WTC11 (cell line): ENCODE data around the gene ANKRD2. TPM values are rescaled to one million over a fixed set of nuclear protein-coding genes. Genes with fewer than 3 reads are reported as not detected.

ENCODE experiments used
- ATAC-seq: fragments of 200-7000 bp; cut with Tn5 transposase; 2 replicates; pipeline ENCODE4 v1.10.0; 2021; ENCODE audit warnings: mild to moderate bottlenecking, moderate library complexity
- CTCF ChIA-PET: fragments of 300-600 bp; sonication (Branson Sonifier 250); formaldehyde crosslinking; loops from one replicate; lab custom pipeline; 2021; ENCODE audit warnings: antibody characterized with exemption; lab: Charles Lee
- POLR2A ChIA-PET: fragments of 350-600 bp; sonication (Branson Sonifier 250); formaldehyde crosslinking; loops from one replicate; lab custom pipeline; 2021; ENCODE audit warnings: antibody characterized with exemption; lab: Charles Lee
- DNase-seq: peaks from one replicate; pipeline ENCODE4 v3.0.0; 2021; ENCODE audit warnings: low spot score
- H3K27ac Mint-ChIP-seq: 2 replicates; pipeline ENCODE4 v1.8.0; 2021; ENCODE audit warnings: mixed read lengths
- H3K27me3 Mint-ChIP-seq: 2 replicates; pipeline ENCODE4 v1.8.0; 2021; ENCODE audit warnings: low read depth, mild to moderate bottlenecking, moderate library complexity, mixed read lengths
- H3K36me3 Mint-ChIP-seq: 2 replicates; pipeline ENCODE4 v1.8.0; 2021; ENCODE audit warnings: mixed read lengths
- H3K4me1 Mint-ChIP-seq: 2 replicates; pipeline ENCODE4 v1.8.0; 2022; ENCODE audit warnings: mixed read lengths
- H3K4me3 Mint-ChIP-seq: 2 replicates; pipeline ENCODE4 v1.8.0; 2021; ENCODE audit warnings: mild to moderate bottlenecking, moderate library complexity, mixed read lengths
- H3K9me3 Mint-ChIP-seq: 2 replicates; pipeline ENCODE4 v1.8.0; 2021; ENCODE audit warnings: mixed read lengths
- CREM ChIP-seq: sonication (generic); formaldehyde crosslinking; IDR thresholded peaks from 2 replicates; pipeline ENCODE4 v1.8.1; 2022; ENCODE audit warnings: mild to moderate bottlenecking, missing genetic modification reagents, moderate library complexity
- HMGA2 ChIP-seq: fragments of 250-450 bp; sonication (Bioruptor Pico); IDR thresholded peaks from 2 replicates; pipeline ENCODE4 v1.4.0; 2021; ENCODE audit warnings: mild to moderate bottlenecking, moderate library complexity
- KAT7 ChIP-seq: sonication (generic); formaldehyde crosslinking; IDR thresholded peaks from 2 replicates; pipeline ENCODE4 v1.8.1; 2023; ENCODE audit warnings: missing genetic modification reagents, mild to moderate bottlenecking, borderline replicate concordance
- NFE2L1 ChIP-seq: sonication (generic); formaldehyde crosslinking; IDR thresholded peaks from 2 replicates; pipeline ENCODE4 v1.8.1; 2023; ENCODE audit warnings: missing genetic modification reagents
- NR1H2 ChIP-seq: sonication (generic); formaldehyde crosslinking; IDR thresholded peaks from 2 replicates; pipeline ENCODE4 v1.9.0; 2021; ENCODE audit warnings: mild to moderate bottlenecking, moderate library complexity, missing genetic modification reagents
- TEAD4 ChIP-seq: sonication (generic); formaldehyde crosslinking; IDR thresholded peaks from 2 replicates; pipeline ENCODE4 v1.8.0; 2022; ENCODE audit warnings: mild to moderate bottlenecking, missing genetic modification reagents
- TP53 ChIP-seq: sonication (generic); formaldehyde crosslinking; IDR thresholded peaks from 2 replicates; pipeline ENCODE4 v1.8.1; 2023; ENCODE audit warnings: mild to moderate bottlenecking, missing genetic modification reagents
- ZNF121 ChIP-seq: sonication (generic); formaldehyde crosslinking; IDR thresholded peaks from 2 replicates; pipeline ENCODE4 v1.8.0; 2023; ENCODE audit warnings: missing genetic modification reagents
- ZNF263 ChIP-seq: sonication (generic); formaldehyde crosslinking; IDR thresholded peaks from 2 replicates; pipeline ENCODE4 v1.8.1; 2022; ENCODE audit warnings: low read depth, mild to moderate bottlenecking, moderate library complexity, missing genetic modification reagents
- ZNF423 ChIP-seq: fragments of 250-450 bp; sonication (Bioruptor Pico); IDR thresholded peaks from 2 replicates; pipeline ENCODE4 v2.1.2; 2022; ENCODE audit warnings: mild to moderate bottlenecking, moderate library complexity
- total RNA-seq: library from RNA; stranded (reverse); gene quantifications from 3 replicates; pipeline ENCODE4 v1.2.3, GENCODE V29; 2021
- TF ChIP-seq, protein P1 (sequence below): sonication (generic); formaldehyde crosslinking; IDR thresholded peaks from 2 replicates; pipeline ENCODE4 v1.8.0; 2023; ENCODE audit warnings: mild to moderate bottlenecking, missing genetic modification reagents
- TF ChIP-seq, protein P2 (sequence below): sonication (generic); formaldehyde crosslinking; IDR thresholded peaks from 2 replicates; pipeline ENCODE4 v1.8.0; 2022; ENCODE audit warnings: mild to moderate bottlenecking, missing genetic modification reagents
- TF ChIP-seq, protein P3 (sequence below): sonication (generic); formaldehyde crosslinking; IDR thresholded peaks from 2 replicates; pipeline ENCODE4 v1.8.1; 2022; ENCODE audit warnings: missing genetic modification reagents, borderline replicate concordance
- TF ChIP-seq, protein P4 (sequence below): fragments of 250-450 bp; sonication (Bioruptor Pico); conservative IDR thresholded peaks from 2 replicates; pipeline ENCODE4 v1.9.0; 2021; ENCODE audit warnings: mild to moderate bottlenecking

ANKRD2 gene
- total RNA-seq, 1 experiment from 2014 or later = not detected

DNA sequence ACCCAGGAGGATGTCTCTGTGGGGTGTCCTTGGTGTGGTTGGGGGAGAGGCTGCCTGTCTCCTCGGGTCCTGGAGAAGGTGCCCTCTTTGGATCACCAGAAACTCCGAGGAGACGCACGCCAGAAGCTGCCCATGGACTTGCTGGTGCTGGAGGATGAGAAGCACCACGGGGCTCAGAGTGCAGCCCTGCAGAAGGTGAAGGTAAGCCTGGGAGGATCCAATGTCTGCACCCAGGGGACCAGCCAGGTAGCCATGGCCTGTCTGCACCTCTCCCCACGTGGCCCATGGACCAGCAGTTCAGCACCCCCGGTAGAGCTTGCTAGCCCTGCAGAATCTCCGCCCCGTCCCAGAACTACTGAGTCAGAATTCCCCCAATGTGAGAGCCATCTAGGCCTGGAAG lies 5.1 kb downstream of the ANKRD2 start (continued):
- TF ChIP-seq, protein P1, sequence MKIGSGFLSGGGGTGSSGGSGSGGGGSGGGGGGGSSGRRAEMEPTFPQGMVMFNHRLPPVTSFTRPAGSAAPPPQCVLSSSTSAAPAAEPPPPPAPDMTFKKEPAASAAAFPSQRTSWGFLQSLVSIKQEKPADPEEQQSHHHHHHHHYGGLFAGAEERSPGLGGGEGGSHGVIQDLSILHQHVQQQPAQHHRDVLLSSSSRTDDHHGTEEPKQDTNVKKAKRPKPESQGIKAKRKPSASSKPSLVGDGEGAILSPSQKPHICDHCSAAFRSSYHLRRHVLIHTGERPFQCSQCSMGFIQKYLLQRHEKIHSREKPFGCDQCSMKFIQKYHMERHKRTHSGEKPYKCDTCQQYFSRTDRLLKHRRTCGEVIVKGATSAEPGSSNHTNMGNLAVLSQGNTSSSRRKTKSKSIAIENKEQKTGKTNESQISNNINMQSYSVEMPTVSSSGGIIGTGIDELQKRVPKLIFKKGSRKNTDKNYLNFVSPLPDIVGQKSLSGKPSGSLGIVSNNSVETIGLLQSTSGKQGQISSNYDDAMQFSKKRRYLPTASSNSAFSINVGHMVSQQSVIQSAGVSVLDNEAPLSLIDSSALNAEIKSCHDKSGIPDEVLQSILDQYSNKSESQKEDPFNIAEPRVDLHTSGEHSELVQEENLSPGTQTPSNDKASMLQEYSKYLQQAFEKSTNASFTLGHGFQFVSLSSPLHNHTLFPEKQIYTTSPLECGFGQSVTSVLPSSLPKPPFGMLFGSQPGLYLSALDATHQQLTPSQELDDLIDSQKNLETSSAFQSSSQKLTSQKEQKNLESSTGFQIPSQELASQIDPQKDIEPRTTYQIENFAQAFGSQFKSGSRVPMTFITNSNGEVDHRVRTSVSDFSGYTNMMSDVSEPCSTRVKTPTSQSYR = no peak

GRCh38 chr10:97578171-97578844 lies 5.7 kb downstream of the ANKRD2 start:
- CTCF ChIA-PET = interaction anchor here (1.0 to 1.2 kb wide), 3 partner anchors 8 to 553 kb away, joined by 3 to 4 read pairs (median 3); no protein-coding TSS in a partner anchor
- H3K9me3 Mint-ChIP-seq = no peaks in the 10 kb centered on the region
- POLR2A ChIA-PET = interaction anchor here (0.6 kb wide), 1 partner anchor 10 kb away, joined by 3 read pairs; no protein-coding TSS in a partner anchor

More at GRCh38 chr10:97578171-97578844, 5.7 kb downstream of the ANKRD2 start:
- Mint-ChIP-seq H3K36me3 (no peaks in the 10 kb centered on the region), H3K4me3 (no peak overlapping the region), H3K27ac (no peak overlapping the region), H3K4me1 (peaks cover 5% of the 10 kb centered on the region), H3K27me3 (no peaks in the 10 kb centered on the region)
- DNase-seq (no peak), ATAC-seq (no peak)
- TF ChIP-seq KAT7 (CRISPR knock-in tag) (no peak), HMGA2 (CRISPR knock-in tag) (no peak), ZNF263 (CRISPR knock-in tag) (no peak), ZNF121 (no peak), NFE2L1 (no peak), ZNF423 (CRISPR knock-in tag) (no peak), NR1H2 (no peak), TEAD4 (CRISPR knock-in tag) (no peak), TP53 (no peak), CREM (no peak)
- TF ChIP-seq, protein P2, sequence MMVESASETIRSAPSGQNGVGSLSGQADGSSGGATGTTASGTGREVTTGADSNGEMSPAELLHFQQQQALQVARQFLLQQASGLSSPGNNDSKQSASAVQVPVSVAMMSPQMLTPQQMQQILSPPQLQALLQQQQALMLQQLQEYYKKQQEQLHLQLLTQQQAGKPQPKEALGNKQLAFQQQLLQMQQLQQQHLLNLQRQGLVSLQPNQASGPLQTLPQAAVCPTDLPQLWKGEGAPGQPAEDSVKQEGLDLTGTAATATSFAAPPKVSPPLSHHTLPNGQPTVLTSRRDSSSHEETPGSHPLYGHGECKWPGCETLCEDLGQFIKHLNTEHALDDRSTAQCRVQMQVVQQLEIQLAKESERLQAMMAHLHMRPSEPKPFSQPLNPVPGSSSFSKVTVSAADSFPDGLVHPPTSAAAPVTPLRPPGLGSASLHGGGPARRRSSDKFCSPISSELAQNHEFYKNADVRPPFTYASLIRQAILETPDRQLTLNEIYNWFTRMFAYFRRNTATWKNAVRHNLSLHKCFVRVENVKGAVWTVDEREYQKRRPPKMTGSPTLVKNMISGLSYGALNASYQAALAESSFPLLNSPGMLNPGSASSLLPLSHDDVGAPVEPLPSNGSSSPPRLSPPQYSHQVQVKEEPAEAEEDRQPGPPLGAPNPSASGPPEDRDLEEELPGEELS (CRISPR knock-in tag) = no peak
- TF ChIP-seq, protein P3, sequence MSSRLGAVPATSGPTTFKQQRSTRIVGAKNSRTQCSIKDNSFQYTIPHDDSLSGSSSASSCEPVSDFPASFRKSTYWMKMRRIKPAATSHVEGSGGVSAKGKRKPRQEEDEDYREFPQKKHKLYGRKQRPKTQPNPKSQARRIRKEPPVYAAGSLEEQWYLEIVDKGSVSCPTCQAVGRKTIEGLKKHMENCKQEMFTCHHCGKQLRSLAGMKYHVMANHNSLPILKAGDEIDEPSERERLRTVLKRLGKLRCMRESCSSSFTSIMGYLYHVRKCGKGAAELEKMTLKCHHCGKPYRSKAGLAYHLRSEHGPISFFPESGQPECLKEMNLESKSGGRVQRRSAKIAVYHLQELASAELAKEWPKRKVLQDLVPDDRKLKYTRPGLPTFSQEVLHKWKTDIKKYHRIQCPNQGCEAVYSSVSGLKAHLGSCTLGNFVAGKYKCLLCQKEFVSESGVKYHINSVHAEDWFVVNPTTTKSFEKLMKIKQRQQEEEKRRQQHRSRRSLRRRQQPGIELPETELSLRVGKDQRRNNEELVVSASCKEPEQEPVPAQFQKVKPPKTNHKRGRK (CRISPR knock-in tag) = no peak
- TF ChIP-seq, protein P4, sequence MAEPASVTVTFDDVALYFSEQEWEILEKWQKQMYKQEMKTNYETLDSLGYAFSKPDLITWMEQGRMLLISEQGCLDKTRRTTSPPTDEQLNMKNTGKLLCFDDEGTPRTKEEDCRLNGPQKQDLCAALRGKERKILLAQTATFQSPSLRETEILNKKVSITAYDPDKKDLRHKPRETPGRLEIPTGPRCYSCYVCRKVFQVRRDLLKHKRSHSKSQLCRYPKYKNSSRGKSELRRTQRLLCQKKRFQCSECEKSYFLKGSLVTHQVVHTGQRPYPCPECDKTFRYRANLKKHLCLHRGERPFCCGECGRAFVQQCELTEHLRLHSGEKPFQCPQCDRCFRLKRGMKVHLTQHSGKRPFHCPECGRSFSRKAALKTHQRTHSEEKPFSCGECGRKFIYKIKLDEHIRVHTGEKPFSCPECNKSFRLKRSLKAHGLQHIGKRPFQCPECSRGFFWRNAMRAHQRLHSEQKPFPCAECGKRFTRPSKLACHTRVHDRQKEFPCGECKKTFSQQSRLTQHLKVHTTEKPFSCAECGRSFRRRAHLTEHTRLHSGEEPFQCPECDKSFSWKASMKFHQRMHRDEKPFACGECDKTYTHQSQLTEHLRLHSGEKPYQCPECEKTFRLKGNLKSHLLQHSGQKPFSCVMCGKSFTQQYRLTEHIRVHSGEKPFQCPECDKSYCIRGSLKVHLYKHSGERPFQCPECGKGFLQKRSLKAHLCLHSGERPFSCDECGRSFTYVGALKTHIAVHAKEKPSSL (CRISPR knock-in tag) = no peak
- TF ChIP-seq, protein P1 = no peak
